HG03439 (cell line): ENCODE results near the gene SLC25A39.
A peak's percentile ranks its signal among the peaks of the same experiment; 100 is the strongest.

ENCODE experiments used
- ATAC-seq: cut with Tn5 transposase; IDR thresholded peaks from one replicate; pipeline ENCODE4 v1.9.1; 2021; ENCODE audit warnings: mild to moderate bottlenecking, moderate library complexity; ENCODE audit not compliant: unreplicated experiment

Gene SLC25A39

DNA sequence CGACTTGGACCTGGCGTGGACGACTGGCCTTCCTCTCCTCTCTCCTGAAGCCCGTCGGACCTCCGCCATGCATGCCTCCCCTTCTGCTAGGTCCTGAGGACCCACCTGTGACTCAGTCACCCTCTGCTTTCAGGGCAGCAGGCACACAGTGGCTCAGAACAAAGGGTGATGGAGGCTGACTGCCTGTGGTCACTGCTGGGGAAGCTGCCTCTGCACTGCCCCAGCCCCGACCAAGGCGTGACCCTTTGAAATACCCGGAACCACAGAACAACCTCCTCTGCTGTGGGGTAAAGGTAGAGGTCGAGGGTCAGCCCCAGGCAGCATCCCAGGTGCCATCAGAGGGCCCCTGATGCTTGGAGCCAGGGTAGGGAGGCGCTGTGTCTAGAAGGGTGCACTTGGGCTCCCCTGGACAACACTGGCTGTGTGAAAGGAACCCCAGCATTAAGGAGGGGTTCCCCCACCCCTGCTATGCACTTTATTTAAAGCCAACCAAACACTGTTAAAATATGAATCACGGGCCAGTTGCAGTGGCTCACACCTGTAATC is 44.2 kb downstream of the SLC25A39 start:
- ATAC-seq, result no peak

DNA sequence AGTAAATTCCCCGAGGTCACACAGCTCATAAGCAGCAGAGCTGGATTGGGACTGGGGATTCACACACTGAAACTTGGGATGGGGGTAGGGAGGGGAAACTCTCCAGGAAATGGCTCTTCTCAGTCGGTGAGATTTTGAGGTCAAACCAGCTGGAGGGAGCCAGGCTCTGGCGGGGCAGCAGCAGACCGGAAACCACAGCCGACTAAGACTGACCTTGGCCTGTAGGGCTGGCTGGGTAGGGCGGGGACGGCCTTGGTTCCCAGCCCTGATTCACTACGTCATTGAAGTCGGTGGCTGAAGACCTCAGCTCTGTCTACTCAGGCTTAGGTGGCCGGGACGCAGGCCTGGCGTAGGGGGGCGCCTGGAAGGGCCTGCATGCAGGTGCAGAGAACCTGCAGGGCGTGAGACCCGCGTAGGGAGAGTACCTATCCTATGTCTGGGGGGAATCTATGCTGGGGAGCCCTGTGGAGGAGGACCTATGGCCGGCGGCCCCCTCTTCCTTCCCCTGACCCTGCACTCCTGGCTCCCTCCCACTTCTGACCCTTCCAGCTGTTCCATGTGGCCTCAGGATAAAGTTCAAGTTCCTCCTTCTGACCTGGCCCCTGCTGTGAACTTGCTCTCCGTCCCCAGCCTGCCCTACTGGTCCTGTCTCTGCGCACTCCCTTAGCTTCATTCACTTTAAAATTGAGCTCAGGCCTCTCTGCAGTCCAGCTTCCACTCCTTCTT is 44.8 kb downstream of the SLC25A39 start:
- ATAC-seq, result peak; percentile 70

DNA sequence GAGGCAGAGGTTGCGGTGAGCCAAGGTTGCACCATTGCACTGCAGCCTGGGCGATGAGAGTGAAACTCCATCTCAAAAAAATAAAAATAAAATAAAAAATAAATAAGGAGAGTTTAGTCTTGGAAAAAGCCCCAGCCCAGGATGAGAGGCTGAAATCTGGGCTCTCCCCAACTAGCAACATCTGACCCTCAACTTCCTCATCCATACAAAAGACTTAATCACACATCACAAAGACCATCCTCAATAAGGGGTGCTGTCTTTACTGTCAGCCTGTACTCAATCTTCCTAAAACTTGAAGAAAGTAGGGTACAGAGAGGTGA is 45.3 kb downstream of the SLC25A39 start:
- peak; percentile 19 for ATAC-seq

DNA sequence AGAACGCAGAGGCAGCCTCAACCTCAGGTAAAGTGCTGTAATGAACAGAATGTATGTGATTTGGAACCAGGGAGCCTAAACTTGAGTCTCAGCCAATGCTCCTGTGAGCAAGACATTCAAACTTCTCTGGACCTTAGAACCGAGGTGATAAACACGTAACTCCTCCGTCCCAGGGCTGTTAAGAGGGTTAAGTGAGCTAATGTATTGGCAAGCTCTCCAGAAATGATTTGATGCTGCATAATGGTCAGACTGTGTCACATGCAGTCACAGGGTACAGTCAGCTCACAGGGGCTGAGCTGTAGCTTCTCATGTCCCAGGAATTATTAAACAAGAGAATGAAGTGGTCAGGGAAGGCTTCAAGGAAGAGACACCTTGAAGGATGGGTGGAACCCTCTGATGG is 46.6 kb downstream of the SLC25A39 start:
- no peak for ATAC-seq

DNA sequence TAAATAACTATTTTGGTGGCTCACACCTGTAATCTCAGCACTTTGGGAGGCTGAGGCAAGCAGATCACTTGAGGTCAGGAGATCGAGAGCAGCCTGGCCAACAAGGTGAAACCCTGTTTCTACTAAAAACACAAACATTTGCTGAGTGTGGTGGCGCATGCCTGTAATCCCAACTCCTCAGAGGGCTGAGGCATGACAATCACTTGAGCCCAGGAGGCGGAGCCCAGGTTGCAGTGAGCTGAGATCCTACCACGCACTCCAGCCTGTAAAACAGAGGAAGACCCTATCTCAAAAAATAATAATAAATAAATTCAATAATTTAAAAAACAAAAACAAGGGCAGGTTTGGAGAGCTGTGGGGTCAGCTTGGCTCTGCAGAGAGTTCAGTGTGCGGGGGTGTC is 51.0 kb downstream of the SLC25A39 start:
- no peak for ATAC-seq

DNA sequence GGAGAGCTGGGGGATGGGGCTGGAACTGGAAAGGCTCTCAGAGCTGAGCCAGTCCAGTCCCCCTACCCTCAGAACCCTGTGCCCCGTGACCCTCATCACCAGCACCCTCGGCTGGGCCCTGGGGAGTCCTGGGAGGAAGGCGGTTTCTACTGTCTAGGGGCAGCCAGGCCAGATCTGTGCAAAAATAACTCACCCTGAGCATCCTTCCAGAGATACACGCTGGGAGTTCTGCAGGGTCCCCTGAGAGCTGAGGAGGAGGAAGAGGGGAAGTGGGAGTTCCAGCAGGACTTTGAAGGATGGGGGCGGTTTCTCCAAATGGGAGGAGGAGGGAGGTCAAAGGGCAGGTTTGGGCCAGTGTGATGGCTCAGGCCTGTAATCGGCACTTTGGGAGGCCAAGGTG is 51.7 kb downstream of the SLC25A39 start:
- no peak for ATAC-seq

DNA sequence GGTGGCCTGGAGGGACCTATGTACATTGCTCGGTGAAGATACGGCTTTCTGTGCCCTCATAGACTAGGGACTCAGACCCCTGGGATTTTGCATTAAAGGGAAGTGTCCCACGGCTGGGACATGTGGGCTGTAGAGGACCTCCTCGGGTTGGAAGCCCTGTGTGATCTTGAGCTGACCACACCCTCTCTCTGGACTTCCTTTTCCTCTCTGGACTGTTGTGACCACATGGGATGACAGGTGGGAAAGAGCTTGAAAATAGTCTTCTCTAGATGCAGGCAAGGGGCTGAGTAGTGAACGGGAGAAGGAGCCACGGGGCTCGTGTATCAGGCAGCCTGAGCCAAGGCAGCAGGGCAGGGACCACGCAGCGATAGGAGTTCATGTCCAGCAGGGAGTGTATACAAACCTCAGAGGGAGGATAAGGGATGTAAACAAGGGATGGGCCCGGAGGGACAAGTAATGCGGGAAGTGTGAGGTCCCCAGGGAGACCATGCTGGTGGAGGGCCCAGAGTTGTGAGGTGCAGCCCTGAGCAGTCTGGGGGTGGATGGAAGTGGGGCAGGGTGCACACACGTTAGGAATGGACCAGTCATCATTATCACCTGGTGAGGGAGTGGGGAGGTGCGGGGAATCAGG is 52.2 kb downstream of the SLC25A39 start:
- no peak for ATAC-seq
